GM23248 (cell line): ENCODE measurements around the gene PDE10A.

Experiments used
- EZH2 ChIP-seq: fragments of 200-600 bp; sonication (generic); IDR thresholded peaks from 2 replicates; pipeline ENCODE4 v1.6.1; 2018; ENCODE audit warnings: antibody characterized with exemption, mild to moderate bottlenecking; ENCODE audit not compliant: insufficient read depth, poor library complexity, severe bottlenecking
- EZH2phosphoT487 ChIP-seq: fragments of 200-600 bp; sonication (generic); IDR thresholded peaks from 2 replicates; pipeline ENCODE4 v1.6.1; 2018; ENCODE audit warnings: antibody characterized with exemption, moderate library complexity, mild to moderate bottlenecking, low read depth; ENCODE audit not compliant: insufficient read depth

GRCh38 chr6:165624871-165625639, 38.0 kb downstream of the PDE10A start:
- no peak for TF ChIP-seq EZH2
- no peak for TF ChIP-seq EZH2phosphoT487
